GM18505 (cell line): ENCODE data around the gene GPR42.
"Not testable (repeated sequence)": the region's sequence is repeated elsewhere in the genome, so short reads cannot be mapped to it uniquely, and the experiment has no call there.

Source experiments
- ATAC-seq: cut with Tn5 transposase; IDR thresholded peaks from one replicate; pipeline ENCODE4 v1.9.1; 2021; ENCODE audit not compliant: unreplicated experiment
- POLR2A ChIP-seq: IDR thresholded peaks from 4 replicates; pipeline ENCODE4 v1.6.1; 2011; ENCODE audit warnings: borderline replicate concordance; ENCODE audit not compliant: insufficient read depth, insufficient read length; ENCODE audit errors: extremely low read depth

Gene GPR42

DNA sequence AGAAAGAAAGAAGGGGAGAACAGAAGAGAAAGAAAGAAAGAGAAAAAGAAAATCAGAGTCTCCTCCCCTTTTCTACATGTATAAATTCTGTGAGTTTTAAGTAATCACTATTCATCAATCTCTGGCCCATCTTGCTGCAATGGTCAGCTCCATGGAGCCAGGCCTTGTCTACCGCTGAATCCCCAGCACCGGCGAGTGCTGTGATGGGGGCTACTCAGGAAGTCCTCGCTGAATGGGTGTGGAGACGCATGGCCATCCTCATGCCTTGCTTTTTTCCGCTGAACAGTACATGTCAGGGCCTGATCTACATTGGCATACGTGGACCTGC lies 29.9 kb downstream of the GPR42 start:
- ATAC-seq = no peak
- no peak for TF ChIP-seq POLR2A

GRCh38 chr19:35401416-35401815 lies 30.5 kb downstream of the GPR42 start:
- ATAC-seq = not testable (repeated sequence)

DNA sequence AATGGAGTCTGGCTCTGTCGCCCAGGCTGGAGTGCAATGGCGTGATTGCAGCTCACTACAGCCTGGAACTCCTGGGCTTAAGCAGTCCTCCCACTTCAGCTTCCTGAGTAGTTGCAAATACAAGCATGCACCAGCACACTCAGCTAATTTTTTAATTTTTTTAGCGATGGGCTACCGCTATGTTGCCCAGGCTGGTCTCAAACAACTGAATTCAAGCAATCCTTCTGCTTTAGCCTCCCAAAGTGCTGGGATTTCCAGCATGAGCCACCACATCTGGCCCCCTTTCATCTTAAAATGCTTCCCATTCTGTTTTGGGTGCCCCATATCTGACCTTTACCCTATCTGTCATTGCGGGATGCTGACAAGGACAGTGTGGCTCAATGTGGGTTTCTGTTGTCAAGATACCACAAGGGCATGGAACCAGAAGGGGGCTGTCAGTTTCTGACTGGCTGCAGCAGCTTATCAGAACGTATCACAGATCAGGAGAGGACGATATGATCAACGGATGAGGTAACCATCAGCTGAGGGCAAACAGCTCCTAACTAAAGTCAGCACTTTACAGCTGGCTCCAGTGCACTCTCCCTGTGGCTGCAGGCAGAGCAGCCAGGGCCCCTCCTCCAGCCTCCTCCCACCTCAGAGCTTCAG lies 32.4 kb downstream of the GPR42 start:
- ATAC-seq = no peak
- TF ChIP-seq POLR2A = no peak

GRCh38 chr19:35404879-35405622 lies 34.2 kb downstream of the GPR42 start:
- no peak for TF ChIP-seq POLR2A
- ATAC-seq = no peak

DNA sequence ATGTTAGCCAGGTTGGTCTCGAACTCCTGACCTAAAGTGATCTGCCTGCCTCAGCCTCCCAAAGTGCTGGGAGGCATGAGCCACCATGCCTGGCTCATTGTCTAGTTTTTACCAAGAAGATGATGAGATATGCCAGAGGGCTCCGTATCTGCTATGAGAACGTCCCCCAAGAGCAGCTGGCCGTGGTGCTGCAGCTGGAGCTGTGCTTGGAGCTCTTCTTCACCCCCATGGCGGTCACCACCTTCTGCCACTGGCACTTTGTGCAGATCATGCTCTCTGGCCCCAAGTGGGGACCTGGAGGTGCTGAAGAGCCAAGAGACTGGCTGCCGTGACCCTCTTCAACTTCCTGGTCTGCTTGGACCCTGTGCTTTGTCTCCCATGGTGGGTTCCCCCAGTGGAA lies 36.8 kb downstream of the GPR42 start:
- no peak for ATAC-seq
- TF ChIP-seq POLR2A = no peak

GRCh38 chr19:35408284-35409171 lies 37.7 kb downstream of the GPR42 start:
- peak; percentile 55 for ATAC-seq
- no peak for TF ChIP-seq POLR2A

DNA sequence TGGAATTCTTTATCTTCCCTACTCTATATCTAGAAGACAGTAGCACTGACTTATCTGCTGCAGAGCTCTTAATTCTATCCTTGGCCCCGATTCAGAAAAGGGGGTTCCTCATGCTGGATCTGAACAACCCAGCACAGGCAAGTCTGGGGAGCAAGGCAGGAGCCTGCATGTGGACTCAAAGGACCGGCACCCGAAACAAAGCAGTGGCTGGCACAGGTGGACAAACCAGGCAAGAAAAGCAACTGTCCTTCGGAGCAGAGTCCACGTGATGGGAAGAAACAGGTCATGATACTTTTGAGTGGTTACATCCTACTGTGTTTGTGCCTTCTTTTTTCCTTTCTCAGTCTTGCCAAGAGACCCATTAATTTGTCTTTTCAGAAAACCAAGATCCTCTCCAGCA lies 38.3 kb downstream of the GPR42 start:
- ATAC-seq = no peak
- TF ChIP-seq POLR2A = no peak

DNA sequence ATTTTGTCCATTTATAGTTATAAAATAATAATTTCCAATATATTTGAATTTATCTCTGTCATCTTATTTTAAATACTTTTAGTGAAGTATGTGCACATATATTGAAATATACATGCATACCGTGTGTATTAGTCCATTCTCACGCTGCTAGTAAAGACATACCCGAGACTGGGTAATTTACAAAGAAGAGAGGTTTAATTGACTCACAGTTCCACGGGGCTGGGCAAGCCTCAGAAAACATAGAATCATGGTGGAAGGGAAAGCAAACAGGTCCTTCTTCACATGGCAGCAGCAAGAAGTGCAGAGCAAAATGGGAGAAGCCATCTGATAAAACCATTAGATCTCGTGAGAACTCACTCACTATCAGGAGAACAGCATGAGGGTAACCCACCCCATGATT lies 39.6 kb downstream of the GPR42 start:
- no peak for ATAC-seq
- TF ChIP-seq POLR2A = no peak

GRCh38 chr19:35414442-35414841 lies 43.6 kb downstream of the GPR42 start:
- no peak for TF ChIP-seq POLR2A

GRCh38 chr19:35416331-35416730 lies 45.5 kb downstream of the GPR42 start:
- no peak for TF ChIP-seq POLR2A
- ATAC-seq = no peak

More at GRCh38 chr19:35414442-35414841, 43.6 kb downstream of the GPR42 start:
- ATAC-seq = no peak

DNA sequence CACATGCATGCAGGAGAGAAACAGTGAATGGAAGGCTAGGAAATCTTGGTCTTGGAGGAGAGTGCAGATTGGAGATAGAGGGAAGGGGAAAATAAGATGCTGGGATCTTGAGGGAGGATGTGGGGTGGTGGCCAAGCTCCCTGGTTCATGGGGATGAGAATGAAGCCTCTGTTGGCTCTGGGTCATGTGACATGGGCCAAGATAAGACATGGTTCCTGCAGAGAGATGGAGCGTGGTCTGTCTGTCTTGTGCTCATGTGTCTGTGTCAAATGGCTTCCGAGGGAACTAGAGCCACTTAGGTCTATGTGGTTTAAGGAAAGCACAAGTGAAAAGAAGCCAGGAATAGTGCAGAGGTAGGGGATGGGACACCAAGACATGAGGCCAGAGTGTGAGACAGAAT lies 46.4 kb downstream of the GPR42 start:
- no peak for ATAC-seq
- TF ChIP-seq POLR2A = no peak

GRCh38 chr19:35417713-35418534 lies 47.1 kb downstream of the GPR42 start:
- ATAC-seq = no peak
- TF ChIP-seq POLR2A = no peak

GRCh38 chr19:35419046-35419445 lies 48.2 kb downstream of the GPR42 start:
- no peak for TF ChIP-seq POLR2A
- ATAC-seq = no peak
